ENCODE results near the gene ARHGAP11A.
"Not testable (repeated sequence)": the region's sequence is repeated elsewhere in the genome, so short reads cannot be mapped to it uniquely, and the experiment has no call there.

The ARHGAP11A gene

GRCh38 chr15:32615051-32615870 is at the start of gene ARHGAP11A:
ARHGAP11A (plus strand) TSS chr15:32615504; CDS start chr15:32616212, 708 bp downstream.
- DNase-seq: peak; percentile 85

GRCh38 chr15:32568988-32569387 is 46.3 kb upstream of the ARHGAP11A start:
- DNase-seq: not testable (repeated sequence)

- not testable (repeated sequence) for DNase-seq
These were observed 36.8 kb upstream of the ARHGAP11A start for GRCh38 chr15:32578482-32578881.

- not testable (repeated sequence) for DNase-seq
These were observed 29.5 kb upstream of the ARHGAP11A start for GRCh38 chr15:32585844-32586243.

GRCh38 chr15:32593151-32593550 is 22.2 kb upstream of the ARHGAP11A start, which contains the start of gene GOLGA8N:
GOLGA8N (plus strand) TSS chr15:32593456.
- DNase-seq: not testable (repeated sequence)

GRCh38 chr15:32609518-32609917 is 5.8 kb upstream of the ARHGAP11A start:
- not testable (repeated sequence) for DNase-seq

- DNase-seq: not testable (repeated sequence)
These were observed 4.6 kb upstream of the ARHGAP11A start for GRCh38 chr15:32610719-32611118.

GRCh38 chr15:32614712-32615050 is 623 bp upstream of the ARHGAP11A start:
- DNase-seq: not testable (repeated sequence)

GRCh38 chr15:32615871-32616426 is 645 bp downstream of the ARHGAP11A start:
- not testable (repeated sequence) for DNase-seq

- DNase-seq: no peak
These were observed 21.1 kb downstream of the ARHGAP11A start for GRCh38 chr15:32636410-32636809.

GRCh38 chr15:32636908-32637567 is 21.7 kb downstream of the ARHGAP11A start:
- DNase-seq: no peak

GRCh38 chr15:32637704-32638103 is 22.4 kb downstream of the ARHGAP11A start:
- DNase-seq: no peak

GRCh38 chr15:32641517-32642059 is 26.3 kb downstream of the ARHGAP11A start, which contains the start of gene SCG5:
SCG5 (plus strand) TSS chr15:32641710; CDS start chr15:32643593, 1,883 bp downstream.
- DNase-seq: no peak

- no peak for DNase-seq
These were observed 27.5 kb downstream of the ARHGAP11A start for GRCh38 chr15:32642667-32643435.

GRCh38 chr15:32643907-32644445 is 28.7 kb downstream of the ARHGAP11A start:
- no peak for DNase-seq

- no peak for DNase-seq
These were observed 31.0 kb downstream of the ARHGAP11A start for GRCh38 chr15:32646291-32646690.

- DNase-seq: no peak
These were observed 34.0 kb downstream of the ARHGAP11A start for GRCh38 chr15:32649342-32649741.

- DNase-seq: peak; percentile 36
These were observed 36.0 kb downstream of the ARHGAP11A start for GRCh38 chr15:32651229-32651837.

GRCh38 chr15:32652178-32652577 is 36.9 kb downstream of the ARHGAP11A start:
- no peak for DNase-seq

GRCh38 chr15:32656091-32656490 is 40.8 kb downstream of the ARHGAP11A start:
- no peak for DNase-seq

- no peak for DNase-seq
These were observed 41.2 kb downstream of the ARHGAP11A start for GRCh38 chr15:32656496-32656895.

Data from CD4-positive, alpha-beta T cell treated with Interferon gamma for 1 hour (primary cell).